ENCODE data around the gene SYT8.

- TF ChIP-seq ZNF140 (tag by site-specific recombination; IDR thresholded peaks at IDR 0.05) = no peak
- no peak for TF ChIP-seq REST (tag by site-specific recombination; IDR thresholded peaks at IDR 0.05)
Measured at GRCh38 chr11:1853376-1854131, 18.8 kb downstream of the SYT8 start.

All from HEK293 (cell line).